Body of pancreas (tissue), 4 donors: ENCODE results near the gene PLCB1.

Experiments used
- POLR2A ChIP-seq, 3 donors: fragments of 450-650 bp; IDR thresholded peaks; one replicate each; pipeline ENCODE4 v1.6.1; 2016; ENCODE audit warnings: antibody characterized with exemption in 3 of 3, mild to moderate bottlenecking in 2 of 3
- TF ChIP-seq, protein P1 (sequence below), 7 experiments: fragments of 450-650 bp in 4 of 7; fragments of 200-600 bp in 3 of 7; sonication (generic) in 3 of 7; IDR thresholded peaks; one replicate each; pipeline ENCODE4 v1.5.1; 2016 to 2019; ENCODE audit warnings: antibody characterized with exemption in 7 of 7

DNA sequence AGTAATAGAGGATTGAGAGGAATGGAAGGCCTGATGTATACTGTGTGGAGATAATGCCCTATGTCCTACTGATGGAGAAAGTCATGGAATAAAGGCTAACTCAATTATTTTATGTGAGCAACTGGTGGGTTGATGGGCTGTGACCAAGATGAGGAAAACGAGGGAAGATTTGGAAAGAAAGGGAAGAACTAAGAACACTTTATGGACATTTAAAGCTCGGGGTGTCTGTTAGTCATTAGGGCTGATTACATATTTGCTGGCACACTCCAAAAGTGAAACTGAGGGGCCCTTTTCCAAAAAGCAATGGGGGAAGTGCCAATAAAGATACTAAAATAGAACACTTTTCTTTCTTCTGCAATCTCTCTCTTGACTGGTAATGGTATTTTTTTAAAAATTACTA, 439.5 kb downstream of the PLCB1 start:
- TF ChIP-seq, protein P1, sequence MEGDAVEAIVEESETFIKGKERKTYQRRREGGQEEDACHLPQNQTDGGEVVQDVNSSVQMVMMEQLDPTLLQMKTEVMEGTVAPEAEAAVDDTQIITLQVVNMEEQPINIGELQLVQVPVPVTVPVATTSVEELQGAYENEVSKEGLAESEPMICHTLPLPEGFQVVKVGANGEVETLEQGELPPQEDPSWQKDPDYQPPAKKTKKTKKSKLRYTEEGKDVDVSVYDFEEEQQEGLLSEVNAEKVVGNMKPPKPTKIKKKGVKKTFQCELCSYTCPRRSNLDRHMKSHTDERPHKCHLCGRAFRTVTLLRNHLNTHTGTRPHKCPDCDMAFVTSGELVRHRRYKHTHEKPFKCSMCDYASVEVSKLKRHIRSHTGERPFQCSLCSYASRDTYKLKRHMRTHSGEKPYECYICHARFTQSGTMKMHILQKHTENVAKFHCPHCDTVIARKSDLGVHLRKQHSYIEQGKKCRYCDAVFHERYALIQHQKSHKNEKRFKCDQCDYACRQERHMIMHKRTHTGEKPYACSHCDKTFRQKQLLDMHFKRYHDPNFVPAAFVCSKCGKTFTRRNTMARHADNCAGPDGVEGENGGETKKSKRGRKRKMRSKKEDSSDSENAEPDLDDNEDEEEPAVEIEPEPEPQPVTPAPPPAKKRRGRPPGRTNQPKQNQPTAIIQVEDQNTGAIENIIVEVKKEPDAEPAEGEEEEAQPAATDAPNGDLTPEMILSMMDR (IDR thresholded peaks at IDR 0.05): no peak
- TF ChIP-seq POLR2A (IDR thresholded peaks at IDR 0.05): no peak
